GM23338 (cell line): ENCODE results near the gene TULP4.
"Not testable (repeated sequence)": the region's sequence is repeated elsewhere in the genome, so short reads cannot be mapped to it uniquely, and the experiment has no call there.

Experiments used
- CREB1 ChIP-seq: fragments of 250-450 bp; sonication (Bioruptor Pico); IDR thresholded peaks from 2 replicates; pipeline ENCODE4 v1.5.0; 2020; ENCODE audit warnings: low read depth, mild to moderate bottlenecking, moderate library complexity
- CTCF ChIP-seq, 2 experiments: fragments of 200-600 bp in 1 of 2; sonication (generic) in 1 of 2; conservative IDR thresholded peaks; 2 replicates each; pipeline versions ENCODE4 v1.5.1 to v1.6.1; 2016 to 2017; ENCODE audit warnings: antibody characterized with exemption in 2 of 2, low read depth in 2 of 2, mild to moderate bottlenecking in 2 of 2, moderate library complexity in 1 of 2
- ETS1 ChIP-seq: IDR thresholded peaks from 2 replicates; pipeline ENCODE4 v1.6.1; 2016; ENCODE audit warnings: antibody characterized with exemption
- EZH2 ChIP-seq: fragments of 200-600 bp; sonication (generic); IDR thresholded peaks from one replicate; pipeline ENCODE4 v1.8.0; 2017; ENCODE audit warnings: antibody characterized with exemption, mild to moderate bottlenecking, low read depth; ENCODE audit not compliant: unreplicated experiment
- EZH2phosphoT487 ChIP-seq: fragments of 200-600 bp; sonication (generic); IDR thresholded peaks from one replicate; pipeline ENCODE4 v1.8.1; 2018; ENCODE audit warnings: antibody characterized with exemption; ENCODE audit not compliant: unreplicated experiment
- JUNB ChIP-seq: IDR thresholded peaks from one replicate; pipeline ENCODE4 v1.6.1; 2016; ENCODE audit warnings: antibody characterized with exemption; ENCODE audit not compliant: unreplicated experiment
- NANOG ChIP-seq: IDR thresholded peaks from 2 replicates; pipeline ENCODE4 v1.6.1; 2016; ENCODE audit warnings: antibody characterized with exemption, borderline replicate concordance
- POLR2AphosphoS5 ChIP-seq: IDR thresholded peaks from 2 replicates; pipeline ENCODE4 v1.6.1; 2016; ENCODE audit warnings: antibody characterized with exemption, low read depth
- REST ChIP-seq: IDR thresholded peaks from one replicate; pipeline ENCODE4 v1.6.1; 2018; ENCODE audit warnings: antibody characterized with exemption; ENCODE audit not compliant: unreplicated experiment

- not testable (repeated sequence) for TF ChIP-seq CTCF (conservative IDR thresholded peaks at IDR 0.05; ENCODE audit: low read depth in 2 of 2); ETS1; EZH2; EZH2phosphoT487; REST; JUNB; POLR2AphosphoS5; NANOG; CREB1 (CRISPR knock-in tag)
Measured at GRCh38 chr6:158557110-158557509, 244.8 kb downstream of the TULP4 start.
